GM11168 (cell line): ENCODE results near the gene WFS1.

Experiments
- in situ Hi-C: fragments of 300-500 bp; cut with MboI; formaldehyde crosslinking; loops from one replicate; pipeline ENCODE4 v1.12.0; 2022; ENCODE audit warnings: low sequenced_read_pairs; ENCODE audit not compliant: unreplicated experiment

WFS1 gene

GRCh38 chr4:6277935-6278800, 8.5 kb downstream of the WFS1 start:
- in situ Hi-C loops: no loop called here

GRCh38 chr4:6278801-6279197, 9.1 kb downstream of the WFS1 start:
- in situ Hi-C loops: no loop called here

- in situ Hi-C loops: no loop called here
Observed at GRCh38 chr4:6279582-6280289, 10.1 kb downstream of the WFS1 start.

GRCh38 chr4:6280365-6280996, 10.8 kb downstream of the WFS1 start:
- in situ Hi-C loops: no loop called here

GRCh38 chr4:6281436-6282313, 12.0 kb downstream of the WFS1 start:
- in situ Hi-C loops: no loop called here

GRCh38 chr4:6282314-6282771, 12.7 kb downstream of the WFS1 start:
- in situ Hi-C loops: no loop called here

- in situ Hi-C loops: no loop called here
Observed at GRCh38 chr4:6283282-6283681, 13.6 kb downstream of the WFS1 start.

GRCh38 chr4:6287017-6287788, 17.6 kb downstream of the WFS1 start:
- in situ Hi-C loops: no loop called here

GRCh38 chr4:6288342-6288741, 18.7 kb downstream of the WFS1 start:
- in situ Hi-C loops: no loop called here

GRCh38 chr4:6288871-6289270, 19.2 kb downstream of the WFS1 start:
- in situ Hi-C loops: no loop called here

GRCh38 chr4:6290256-6290655, 20.6 kb downstream of the WFS1 start:
- in situ Hi-C loops: no loop called here

- in situ Hi-C loops: no loop called here
Observed at GRCh38 chr4:6290769-6291547, 21.3 kb downstream of the WFS1 start.

- in situ Hi-C loops: no loop called here
Observed at GRCh38 chr4:6291784-6292297, 22.2 kb downstream of the WFS1 start.

GRCh38 chr4:6292376-6293096, 22.9 kb downstream of the WFS1 start:
- in situ Hi-C loops: no loop called here

GRCh38 chr4:6293097-6293445, 23.4 kb downstream of the WFS1 start:
- in situ Hi-C loops: no loop called here

- in situ Hi-C loops: no loop called here
Observed at GRCh38 chr4:6293661-6294060, 24.0 kb downstream of the WFS1 start.

GRCh38 chr4:6294705-6295421, 25.2 kb downstream of the WFS1 start:
- in situ Hi-C loops: no loop called here
